Hepatocyte (in vitro differentiated cells): ENCODE results near the gene TAF1L. TPM values are rescaled to one million over a fixed set of nuclear protein-coding genes. Genes with fewer than 3 reads are reported as not detected.

Experiments used
- DNase-seq: peaks from one replicate; pipeline ENCODE4 v3.0.0-alpha.2; 2016; ENCODE audit warnings: low spot score
- H2AFZ ChIP-seq: fragments of 200-600 bp; sonication (generic); 2 replicates; pipeline ENCODE4 v1.6.0; 2016; ENCODE audit warnings: antibody characterized with exemption, mild to moderate bottlenecking
- H3K27ac ChIP-seq: fragments of 200-600 bp; sonication (generic); 2 replicates; pipeline ENCODE4 v1.5.1; 2016; ENCODE audit warnings: mild to moderate bottlenecking
- H3K27me3 ChIP-seq: fragments of 200-600 bp; sonication (generic); 2 replicates; pipeline ENCODE4 v1.6.1; 2016
- H3K36me3 ChIP-seq: fragments of 200-600 bp; sonication (generic); replicated peaks from 2 replicates; pipeline ENCODE4 v1.5.1; 2016; ENCODE audit warnings: low read depth; ENCODE audit not compliant: insufficient read depth
- H3K4me1 ChIP-seq: fragments of 200-600 bp; sonication (generic); 2 replicates; pipeline ENCODE4 v1.5.1; 2016; ENCODE audit warnings: mild to moderate bottlenecking, moderate library complexity; ENCODE audit not compliant: insufficient read depth
- H3K4me2 ChIP-seq: fragments of 200-600 bp; sonication (generic); 2 replicates; pipeline ENCODE4 v1.6.0; 2016
- H3K4me3 ChIP-seq: fragments of 200-600 bp; sonication (generic); 2 replicates; pipeline ENCODE4 v1.5.1; 2016; ENCODE audit warnings: mild to moderate bottlenecking
- H3K79me2 ChIP-seq: fragments of 200-600 bp; sonication (generic); 2 replicates; pipeline ENCODE4 v1.6.0; 2017; ENCODE audit warnings: mild to moderate bottlenecking
- H3K9me2 ChIP-seq: fragments of 200-600 bp; sonication (generic); replicated peaks from 2 replicates; pipeline ENCODE4 v1.6.0; 2017; ENCODE audit warnings: mild to moderate bottlenecking; ENCODE audit not compliant: insufficient read depth
- H3K9me3 ChIP-seq: fragments of 200-600 bp; sonication (generic); 2 replicates; pipeline ENCODE4 v1.5.1; 2016; ENCODE audit warnings: low read depth, mild to moderate bottlenecking
- H4K20me1 ChIP-seq: fragments of 200-600 bp; sonication (generic); 2 replicates; pipeline ENCODE4 v1.6.0; 2016; ENCODE audit warnings: mild to moderate bottlenecking; ENCODE audit not compliant: insufficient read depth, poor library complexity, severe bottlenecking
- CTCF ChIP-seq: fragments of 200-600 bp; sonication (generic); IDR thresholded peaks from 2 replicates; pipeline ENCODE4 v1.5.1; 2016; ENCODE audit warnings: antibody characterized with exemption, mild to moderate bottlenecking; ENCODE audit not compliant: poor library complexity
- EZH2 ChIP-seq: fragments of 200-600 bp; sonication (generic); IDR thresholded peaks from 2 replicates; pipeline ENCODE4 v1.6.1; 2016; ENCODE audit warnings: antibody characterized with exemption, mild to moderate bottlenecking, borderline replicate concordance
- EZH2phosphoT487 ChIP-seq: fragments of 200-600 bp; sonication (generic); IDR thresholded peaks from one replicate; pipeline ENCODE4 v1.6.1; 2018; ENCODE audit warnings: antibody characterized with exemption, mild to moderate bottlenecking, low read depth, moderate library complexity; ENCODE audit not compliant: unreplicated experiment, severe bottlenecking
- WGBS: methylation state at CpG from one replicate; pipeline ENCODE4 v1.1.6; 2016; ENCODE audit warnings: low lambda C conversion rate; ENCODE audit errors: missing lambda C conversion rate; 5-methylcytosine and 5-hydroxymethylcytosine counted together
- polyA plus RNA-seq: library from polyadenylated mRNA; unstranded; fragments of >200 nt; fragmentation: Nextera tagmentation; extraction: Ambion mirVana; gene quantifications from 2 replicates; pipeline ENCODE4 v1.2.1, GENCODE V29; 2016
- total RNA-seq: library from RNA; depleted of rRNA; stranded (reverse); fragments of >200 nt; gene quantifications from 2 replicates; pipeline ENCODE4 v1.2.3, GENCODE V29; 2014

TAF1L gene
- total and polyA plus RNA-seq, 2 experiments from 2014 or later = not detected

- DNase-seq = no peak
- whole genome bisulfite sequencing = 71% methylated on average over 1 of the region's 1 CpG
These were observed 35.9 kb upstream of the TAF1L start for GRCh38 chr9:32671333-32671732.

GRCh38 chr9:32665101-32665500 is 29.6 kb upstream of the TAF1L start:
- Histone ChIP-seq H2AFZ (no peak overlapping the region), H3K27ac (no peak overlapping the region), H3K27me3 (no peaks in the 10 kb centered on the region), H3K36me3 (no peaks in the 10 kb centered on the region), H3K4me1 (no peaks in the 10 kb centered on the region), H3K4me2 (no peak overlapping the region), H3K79me2 (no peaks in the 10 kb centered on the region), H3K9me3 (no peaks in the 10 kb centered on the region), H3K4me3 (no peak overlapping the region), H4K20me1 (no peaks in the 10 kb centered on the region), H3K9me2 (no peaks in the 10 kb centered on the region)
- no peak for TF ChIP-seq CTCF
- TF ChIP-seq EZH2 = no peak
- TF ChIP-seq EZH2phosphoT487 = no peak
- no peak for DNase-seq
- 69% methylated on average over 3 of the region's 3 CpGs for WGBS

More at GRCh38 chr9:32671333-32671732, 35.9 kb upstream of the TAF1L start:
- H3K4me3 ChIP-seq = no peak overlapping the region
- H3K79me2 ChIP-seq = no peaks in the 10 kb centered on the region
- H3K4me2 ChIP-seq = no peak overlapping the region
- no peaks in the 10 kb centered on the region for H3K36me3 ChIP-seq
- no peaks in the 10 kb centered on the region for H3K9me2 ChIP-seq
- no peaks in the 10 kb centered on the region for H3K27me3 ChIP-seq
- no peaks in the 10 kb centered on the region for H4K20me1 ChIP-seq
- H3K27ac ChIP-seq = no peak overlapping the region
- H3K9me3 ChIP-seq = no peaks in the 10 kb centered on the region
- no peak for TF ChIP-seq EZH2phosphoT487
- no peak for TF ChIP-seq CTCF
- no peak for TF ChIP-seq EZH2
- H2AFZ ChIP-seq = no peak overlapping the region
- H3K4me1 ChIP-seq = no peaks in the 10 kb centered on the region

GRCh38 chr9:32663741-32664140 is 28.3 kb upstream of the TAF1L start:
- Histone ChIP-seq H3K36me3 (no peaks in the 10 kb centered on the region), H3K9me3 (no peaks in the 10 kb centered on the region), H3K4me1 (no peaks in the 10 kb centered on the region), H4K20me1 (no peaks in the 10 kb centered on the region), H3K4me2 (no peak overlapping the region), H3K27ac (no peak overlapping the region), H3K9me2 (no peaks in the 10 kb centered on the region), H3K27me3 (no peaks in the 10 kb centered on the region), H2AFZ (no peak overlapping the region), H3K79me2 (no peaks in the 10 kb centered on the region), H3K4me3 (no peak overlapping the region)
- TF ChIP-seq EZH2phosphoT487 (no peak), CTCF (no peak), EZH2 (no peak)
- DNase-seq = no peak
- 64% methylated on average over 3 of the region's 3 CpGs for WGBS

- H3K9me3 ChIP-seq = no peaks in the 10 kb centered on the region
- WGBS = 68% methylated on average over 2 of the region's 2 CpGs
- H3K36me3 ChIP-seq = no peaks in the 10 kb centered on the region
These were observed 12.2 kb upstream of the TAF1L start for GRCh38 chr9:32647671-32648070.

More at GRCh38 chr9:32647671-32648070, 12.2 kb upstream of the TAF1L start:
- TF ChIP-seq EZH2 = no peak
- TF ChIP-seq CTCF = no peak
- no peak for TF ChIP-seq EZH2phosphoT487
- no peaks in the 10 kb centered on the region for H3K79me2 ChIP-seq
- H3K27ac ChIP-seq = no peak overlapping the region
- H4K20me1 ChIP-seq = no peaks in the 10 kb centered on the region
- no peaks in the 10 kb centered on the region for H3K4me1 ChIP-seq
- H3K27me3 ChIP-seq = no peaks in the 10 kb centered on the region
- DNase-seq = no peak
- H2AFZ ChIP-seq = no peak overlapping the region
- H3K9me2 ChIP-seq = no peaks in the 10 kb centered on the region
- no peak overlapping the region for H3K4me2 ChIP-seq
- no peak overlapping the region for H3K4me3 ChIP-seq
